HG02763 (cell line): ENCODE measurements around the gene PHETA1.
"Not testable (repeated sequence)": the region's sequence is repeated elsewhere in the genome, so short reads cannot be mapped to it uniquely, and the experiment has no call there.

Experiments
- ATAC-seq: cut with Tn5 transposase; IDR thresholded peaks from one replicate; pipeline ENCODE4 v1.9.1; 2021; ENCODE audit warnings: mild to moderate bottlenecking, moderate library complexity; ENCODE audit not compliant: unreplicated experiment

Gene PHETA1

GRCh38 chr12:111351026-111351425, 17.9 kb downstream of the PHETA1 start:
- ATAC-seq = no peak

GRCh38 chr12:111349748-111350520, 19.0 kb downstream of the PHETA1 start:
- ATAC-seq = no peak

GRCh38 chr12:111349101-111349747, 19.7 kb downstream of the PHETA1 start:
- ATAC-seq = no peak

- no peak for ATAC-seq
Measured at GRCh38 chr12:111347891-111348644, 20.8 kb downstream of the PHETA1 start.

- ATAC-seq = no peak
Measured at GRCh38 chr12:111344254-111344875, 24.5 kb downstream of the PHETA1 start.

GRCh38 chr12:111343181-111343580, 25.7 kb downstream of the PHETA1 start:
- ATAC-seq = no peak

GRCh38 chr12:111342376-111342775, 26.5 kb downstream of the PHETA1 start:
- no peak for ATAC-seq

- ATAC-seq = no peak
Measured at GRCh38 chr12:111341426-111342065, 27.3 kb downstream of the PHETA1 start.

GRCh38 chr12:111340680-111341079, 28.2 kb downstream of the PHETA1 start:
- not testable (repeated sequence) for ATAC-seq

- no peak for ATAC-seq
Measured at GRCh38 chr12:111340231-111340630, 28.7 kb downstream of the PHETA1 start.

GRCh38 chr12:111339321-111339938, 29.5 kb downstream of the PHETA1 start:
- ATAC-seq = no peak

GRCh38 chr12:111338096-111338495, 30.8 kb downstream of the PHETA1 start:
- ATAC-seq = no peak

GRCh38 chr12:111337371-111337770, 31.5 kb downstream of the PHETA1 start:
- no peak for ATAC-seq

GRCh38 chr12:111336411-111336810, 32.5 kb downstream of the PHETA1 start:
- ATAC-seq = not testable (repeated sequence)

GRCh38 chr12:111335811-111336210, 33.1 kb downstream of the PHETA1 start:
- ATAC-seq = no peak

- ATAC-seq = not testable (repeated sequence)
Measured at GRCh38 chr12:111335301-111335700, 33.6 kb downstream of the PHETA1 start.

GRCh38 chr12:111334393-111334915, 34.4 kb downstream of the PHETA1 start:
- no peak for ATAC-seq

GRCh38 chr12:111330800-111331752, 37.8 kb downstream of the PHETA1 start:
- ATAC-seq = no peak

- ATAC-seq = no peak
Measured at GRCh38 chr12:111328138-111328537, 40.8 kb downstream of the PHETA1 start.
